ENCODE results near the gene BUB1.

Gene BUB1

GRCh38 chr2:110674620-110675555 lies 3.0 kb downstream of the BUB1 start:
- CTCF ChIA-PET: no interaction called here
- no peak for DNase-seq (ENCODE audit: extremely low spot score)
- TF ChIP-seq HDGF (IDR thresholded peaks at IDR 0.05; ENCODE audit: borderline replicate concordance) (no peak), NFRKB (IDR thresholded peaks at IDR 0.05) (no peak), SUZ12 (IDR thresholded peaks at IDR 0.05) (no peak), FOXA1 (IDR thresholded peaks at IDR 0.05) (no peak), SP1 (IDR thresholded peaks at IDR 0.05) (no peak), ZNF384 (IDR thresholded peaks at IDR 0.05) (no peak), FOXM1 (IDR thresholded peaks at IDR 0.05; ENCODE audit: borderline replicate concordance) (no peak), PKNOX1 (IDR thresholded peaks at IDR 0.05) (no peak), BHLHE40 (IDR thresholded peaks at IDR 0.05; ENCODE audit: borderline replicate concordance) (no peak), L3MBTL2 (conservative IDR thresholded peaks at IDR 0.05) (no peak), FOXK2 (IDR thresholded peaks at IDR 0.05) (no peak), CTBP1 (IDR thresholded peaks at IDR 0.05; ENCODE audit: borderline replicate concordance) (no peak), LEF1 (IDR thresholded peaks at IDR 0.05; ENCODE audit: borderline replicate concordance) (no peak), ELF4 (IDR thresholded peaks at IDR 0.05) (no peak), ARNT (IDR thresholded peaks at IDR 0.05) (no peak)
- POLR2A ChIA-PET: no interaction called here

- TF ChIP-seq HDGF (IDR thresholded peaks at IDR 0.05; ENCODE audit: borderline replicate concordance) (no peak), TARDBP (IDR thresholded peaks at IDR 0.05) (no peak), PKNOX1 (IDR thresholded peaks at IDR 0.05) (no peak), LEF1 (IDR thresholded peaks at IDR 0.05; ENCODE audit: borderline replicate concordance) (no peak), BHLHE40 (IDR thresholded peaks at IDR 0.05; ENCODE audit: borderline replicate concordance) (no peak), SP1 (IDR thresholded peaks at IDR 0.05) (no peak), CTBP1 (IDR thresholded peaks at IDR 0.05; ENCODE audit: borderline replicate concordance) (no peak), NFRKB (IDR thresholded peaks at IDR 0.05) (no peak), FOXM1 (IDR thresholded peaks at IDR 0.05; ENCODE audit: borderline replicate concordance) (no peak), ELF4 (IDR thresholded peaks at IDR 0.05) (no peak)
- DNase-seq (ENCODE audit: extremely low spot score): no peak
- CTCF ChIA-PET: no interaction called here
- POLR2A ChIA-PET: no interaction called here
Measured at GRCh38 chr2:110673201-110673600, 4.7 kb downstream of the BUB1 start.

- TF ChIP-seq ELF4 (IDR thresholded peaks at IDR 0.05) (no peak), HDGF (IDR thresholded peaks at IDR 0.05; ENCODE audit: borderline replicate concordance) (no peak), SUZ12 (IDR thresholded peaks at IDR 0.05) (no peak), FOXA1 (IDR thresholded peaks at IDR 0.05) (no peak), CTBP1 (IDR thresholded peaks at IDR 0.05; ENCODE audit: borderline replicate concordance) (no peak), L3MBTL2 (conservative IDR thresholded peaks at IDR 0.05) (no peak), ARNT (IDR thresholded peaks at IDR 0.05) (no peak), NFRKB (IDR thresholded peaks at IDR 0.05) (no peak), FOXK2 (IDR thresholded peaks at IDR 0.05) (no peak), BHLHE40 (IDR thresholded peaks at IDR 0.05; ENCODE audit: borderline replicate concordance) (no peak), LEF1 (IDR thresholded peaks at IDR 0.05; ENCODE audit: borderline replicate concordance) (no peak), SP1 (IDR thresholded peaks at IDR 0.05) (no peak), FOXM1 (IDR thresholded peaks at IDR 0.05; ENCODE audit: borderline replicate concordance) (no peak), TARDBP (IDR thresholded peaks at IDR 0.05) (no peak), PKNOX1 (IDR thresholded peaks at IDR 0.05) (no peak), ZNF384 (IDR thresholded peaks at IDR 0.05) (no peak)
- no peak for DNase-seq (ENCODE audit: extremely low spot score)
- ChIA-PET POLR2A (no interaction called here), CTCF (no interaction called here)
Measured at GRCh38 chr2:110670826-110671225, 7.0 kb downstream of the BUB1 start.

- POLR2A ChIA-PET: interaction anchor here (3.0 kb wide), 1 partner anchor 9 kb away, joined by 16 read pairs; the partner anchor contains the start of gene BUB1
- CTCF ChIA-PET: interaction anchor here (0.9 kb wide), 2 partner anchors 13 to 86 kb away, joined by 3 read pairs; no protein-coding TSS in a partner anchor
- no peak for TF ChIP-seq CTBP1 (IDR thresholded peaks at IDR 0.05; ENCODE audit: borderline replicate concordance)
- no peak for TF ChIP-seq HDGF (IDR thresholded peaks at IDR 0.05; ENCODE audit: borderline replicate concordance)
- TF ChIP-seq FOXK2 (IDR thresholded peaks at IDR 0.05): no peak
- no peak for TF ChIP-seq PKNOX1 (IDR thresholded peaks at IDR 0.05)
- no peak for TF ChIP-seq L3MBTL2 (conservative IDR thresholded peaks at IDR 0.05)
- no peak for TF ChIP-seq SP1 (IDR thresholded peaks at IDR 0.05)
- no peak for TF ChIP-seq ARNT (IDR thresholded peaks at IDR 0.05)
- TF ChIP-seq FOXA1 (IDR thresholded peaks at IDR 0.05): no peak
- no peak for TF ChIP-seq ZNF384 (IDR thresholded peaks at IDR 0.05)
- TF ChIP-seq BHLHE40 (IDR thresholded peaks at IDR 0.05; ENCODE audit: borderline replicate concordance): no peak
- no peak for TF ChIP-seq TARDBP (IDR thresholded peaks at IDR 0.05)
- DNase-seq (ENCODE audit: extremely low spot score): no peak
Measured at GRCh38 chr2:110669079-110669478, 8.8 kb downstream of the BUB1 start.

GRCh38 chr2:110667071-110667470 lies 10.8 kb downstream of the BUB1 start:
- ChIA-PET POLR2A (interaction anchor here (3.0 kb wide), 1 partner anchor 11 kb away, joined by 16 read pairs; the partner anchor contains the start of gene BUB1), CTCF (no interaction called here)
- TF ChIP-seq L3MBTL2 (conservative IDR thresholded peaks at IDR 0.05) (no peak), ELF4 (IDR thresholded peaks at IDR 0.05) (no peak), SUZ12 (IDR thresholded peaks at IDR 0.05) (no peak), CTBP1 (IDR thresholded peaks at IDR 0.05; ENCODE audit: borderline replicate concordance) (no peak), FOXA1 (IDR thresholded peaks at IDR 0.05) (no peak), PKNOX1 (IDR thresholded peaks at IDR 0.05) (no peak), TARDBP (IDR thresholded peaks at IDR 0.05) (no peak), NFRKB (IDR thresholded peaks at IDR 0.05) (no peak), SP1 (IDR thresholded peaks at IDR 0.05) (no peak), LEF1 (IDR thresholded peaks at IDR 0.05; ENCODE audit: borderline replicate concordance) (no peak), HDGF (IDR thresholded peaks at IDR 0.05; ENCODE audit: borderline replicate concordance) (no peak), ZNF384 (IDR thresholded peaks at IDR 0.05) (no peak), FOXM1 (IDR thresholded peaks at IDR 0.05; ENCODE audit: borderline replicate concordance) (no peak), BHLHE40 (IDR thresholded peaks at IDR 0.05; ENCODE audit: borderline replicate concordance) (no peak), FOXK2 (IDR thresholded peaks at IDR 0.05) (no peak), ARNT (IDR thresholded peaks at IDR 0.05) (no peak)
- no peak for DNase-seq (ENCODE audit: extremely low spot score)
